PFSK-1 (cell line): ENCODE results near the gene TRIM29.

Experiments
- POLR2AphosphoS5 ChIP-seq: IDR thresholded peaks from 2 replicates; pipeline ENCODE4 v1.6.1; 2012; ENCODE audit warnings: low read depth, mild to moderate bottlenecking, control low read depth, low read length, moderate library complexity
- SIN3A ChIP-seq: IDR thresholded peaks from 2 replicates; pipeline ENCODE4 v1.6.1; 2012; ENCODE audit warnings: mild to moderate bottlenecking, low read length, moderate library complexity, borderline replicate concordance; ENCODE audit not compliant: insufficient read depth
- TAF1 ChIP-seq: IDR thresholded peaks from 2 replicates; pipeline ENCODE4 v1.6.1; 2012; ENCODE audit warnings: low read length, control low read depth, borderline replicate concordance; ENCODE audit not compliant: insufficient read depth

DNA sequence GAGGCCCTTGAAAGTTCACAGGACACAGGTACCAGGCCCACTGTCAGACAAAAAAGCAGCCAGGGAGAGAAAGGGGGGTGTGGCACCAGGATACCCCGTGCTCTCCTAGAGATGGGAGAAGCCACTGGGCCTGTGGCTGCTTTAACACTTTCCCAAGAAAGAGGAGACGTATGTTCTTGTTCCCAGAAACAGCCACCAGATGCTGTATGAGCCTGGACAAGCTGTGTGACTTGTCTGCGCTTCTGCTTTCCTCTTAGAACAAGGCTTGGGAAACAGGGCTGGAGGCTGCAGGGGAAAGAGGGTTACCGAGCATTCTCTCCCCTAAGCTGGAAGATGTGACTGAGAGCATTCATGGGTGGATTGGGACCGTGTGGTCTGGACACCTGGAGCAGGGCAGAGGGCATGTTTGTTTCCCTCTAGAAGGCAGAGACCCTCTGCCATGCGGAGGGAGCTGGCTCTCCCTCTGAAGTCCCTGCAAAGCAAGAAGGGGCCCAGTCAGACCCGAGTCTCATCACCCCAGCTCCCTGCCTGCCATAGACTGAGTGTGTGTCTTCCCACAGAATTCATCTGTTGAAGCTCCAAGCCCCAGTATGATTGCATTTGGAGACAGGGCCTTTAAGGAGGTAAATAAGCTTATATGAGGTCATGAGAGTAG is 74.1 kb downstream of the TRIM29 start:
- TF ChIP-seq SIN3A, result no peak
- no peak for TF ChIP-seq POLR2AphosphoS5
- no peak for TF ChIP-seq TAF1
